NCI-H524 treated with DMSO at 0.1 percent for 48 hours (cell line): ENCODE data around the gene WDR37.
"Not testable (repeated sequence)": the region's sequence is repeated elsewhere in the genome, so short reads cannot be mapped to it uniquely, and the experiment has no call there.

ENCODE experiments used
- DNase-seq: peaks from one replicate; lab custom pipeline; 2025; lab: John Stamatoyannopoulos, UW

WDR37 gene

GRCh38 chr10:1056326-1057105, at the start of gene WDR37:
Gene WDR37, plus strand, starts transcription at chr10:1056385. Its CDS starts 15,771 bp downstream, at chr10:1072156.
- DNase-seq: no peak

GRCh38 chr10:1006573-1006972, 49.6 kb upstream of the WDR37 start:
- no peak for DNase-seq

- no peak for DNase-seq
Observed at GRCh38 chr10:1007583-1007982, 48.6 kb upstream of the WDR37 start.

- no peak for DNase-seq
Observed at GRCh38 chr10:1009071-1009494, 47.1 kb upstream of the WDR37 start.

GRCh38 chr10:1009947-1010346, 46.2 kb upstream of the WDR37 start:
- DNase-seq: not testable (repeated sequence)

GRCh38 chr10:1010703-1011102, 45.5 kb upstream of the WDR37 start:
- no peak for DNase-seq

GRCh38 chr10:1011696-1012095, 44.5 kb upstream of the WDR37 start:
- DNase-seq: no peak

GRCh38 chr10:1015688-1016087, 40.5 kb upstream of the WDR37 start:
- DNase-seq: no peak

GRCh38 chr10:1019362-1019761, 36.8 kb upstream of the WDR37 start:
- DNase-seq: no peak

- no peak for DNase-seq
Observed at GRCh38 chr10:1020460-1020859, 35.7 kb upstream of the WDR37 start.

- no peak for DNase-seq
Observed at GRCh38 chr10:1020958-1021357, 35.2 kb upstream of the WDR37 start.

- DNase-seq: no peak
Observed at GRCh38 chr10:1022413-1022812, 33.8 kb upstream of the WDR37 start.

- no peak for DNase-seq
Observed at GRCh38 chr10:1024103-1024502, 32.1 kb upstream of the WDR37 start.

- no peak for DNase-seq
Observed at GRCh38 chr10:1025683-1026082, 30.5 kb upstream of the WDR37 start, which contains the start of gene IDI2. Gene IDI2, minus strand, starts transcription at chr10:1025859. Its CDS starts 1,136 bp downstream, at chr10:1024723.

GRCh38 chr10:1026578-1026977, 29.6 kb upstream of the WDR37 start:
- DNase-seq: no peak

- no peak for DNase-seq
Observed at GRCh38 chr10:1029838-1030237, 26.3 kb upstream of the WDR37 start.

- no peak for DNase-seq
Observed at GRCh38 chr10:1033601-1034000, 22.6 kb upstream of the WDR37 start.

GRCh38 chr10:1034758-1035157, 21.4 kb upstream of the WDR37 start:
- no peak for DNase-seq

GRCh38 chr10:1035201-1035600, 21.0 kb upstream of the WDR37 start:
- DNase-seq: no peak

GRCh38 chr10:1036341-1036791, 19.8 kb upstream of the WDR37 start:
- no peak for DNase-seq

GRCh38 chr10:1037098-1037497, 19.1 kb upstream of the WDR37 start:
- no peak for DNase-seq

- not testable (repeated sequence) for DNase-seq
Observed at GRCh38 chr10:1038769-1039168, 17.4 kb upstream of the WDR37 start.

- DNase-seq: no peak
Observed at GRCh38 chr10:1040133-1040532, 16.1 kb upstream of the WDR37 start.

GRCh38 chr10:1041514-1041913, 14.7 kb upstream of the WDR37 start:
- DNase-seq: no peak
